Cardiac muscle cell (in vitro differentiated cells and primary cell): ENCODE measurements around the gene RAB40C. TPM values are rescaled to one million over a fixed set of nuclear protein-coding genes. Genes with fewer than 3 reads are reported as not detected.

ENCODE experiments used
- DNase-seq, 2 donors: peaks; one replicate each; pipeline versions ENCODE4 v3.0.0 to v3.0.0-alpha.2; 2010 to 2017; ENCODE audit warnings: low read depth in 1 of 2, low spot score in 1 of 2
- H3K27ac ChIP-seq: fragments of 200-600 bp; sonication (generic); 2 replicates; pipeline ENCODE4 v1.5.1; 2016
- H3K27me3 ChIP-seq: fragments of 200-600 bp; sonication (generic); 2 replicates; pipeline ENCODE4 v1.6.0; 2016; ENCODE audit warnings: control low read depth
- H3K36me3 ChIP-seq: fragments of 200-600 bp; sonication (generic); 2 replicates; pipeline ENCODE4 v1.5.1; 2016; ENCODE audit warnings: control low read depth
- H3K4me1 ChIP-seq: fragments of 200-600 bp; sonication (generic); 2 replicates; pipeline ENCODE4 v1.8.1; 2017; ENCODE audit warnings: low read depth, mild to moderate bottlenecking, mixed run types
- H3K4me3 ChIP-seq: fragments of 200-600 bp; sonication (generic); 2 replicates; pipeline ENCODE4 v1.5.1; 2016; ENCODE audit warnings: mild to moderate bottlenecking
- H3K9me3 ChIP-seq: fragments of 200-600 bp; sonication (generic); 2 replicates; pipeline ENCODE4 v1.5.1; 2017; ENCODE audit warnings: low read depth, mild to moderate bottlenecking, control low read depth
- polyA plus RNA-seq: library from polyadenylated mRNA; unstranded; fragments of >200 nt; fragmentation: Nextera tagmentation; extraction: Ambion mirVana; gene quantifications from 2 replicates; pipeline ENCODE4 v1.2.1, GENCODE V29; 2016
- total RNA-seq: library from RNA; depleted of rRNA; stranded (reverse); fragments of >200 nt; gene quantifications from 2 replicates; pipeline ENCODE4 v1.2.3, GENCODE V29; 2016
- TF ChIP-seq, protein P1 (sequence below): IDR thresholded peaks from 2 replicates; pipeline ENCODE4 v1.5.1; 2012; ENCODE audit warnings: low read depth, mild to moderate bottlenecking, low read length

RAB40C gene
- total and polyA plus RNA-seq, 2 experiments from 2014 or later, result 30.8 to 45.9 TPM

DNA sequence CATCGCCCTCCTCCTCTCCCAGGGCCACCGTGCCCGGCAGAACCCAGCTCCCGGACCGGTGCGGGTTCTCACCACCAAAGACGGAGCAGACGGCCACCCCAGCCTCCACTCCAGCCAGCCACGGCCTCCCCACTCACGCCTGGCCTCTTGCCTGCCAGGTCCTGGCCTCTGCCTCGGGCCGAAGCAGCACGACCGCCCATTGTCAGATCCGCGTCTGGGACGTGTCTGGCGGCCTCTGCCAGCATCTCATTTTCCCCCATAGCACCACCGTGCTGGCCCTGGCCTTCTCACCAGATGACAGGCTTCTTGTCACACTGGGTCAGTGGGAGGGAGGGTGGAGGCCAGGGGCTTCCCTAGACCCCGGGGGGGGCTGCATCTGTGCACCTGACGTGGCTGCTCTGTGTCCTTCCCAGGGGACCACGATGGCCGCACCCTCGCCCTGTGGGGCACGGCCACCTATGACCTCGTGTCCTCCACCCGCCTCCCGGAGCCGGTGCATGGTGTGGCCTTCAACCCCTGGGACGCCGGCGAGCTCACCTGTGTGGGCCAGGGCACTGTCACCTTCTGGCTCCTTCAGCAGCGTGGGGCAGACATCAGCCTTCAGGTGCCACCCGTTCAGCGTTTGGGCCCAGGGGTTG lies 71.4 kb downstream of the RAB40C start:
- Histone ChIP-seq H3K4me3 (no peak overlapping the region), H3K36me3 (no peaks in the 10 kb centered on the region), H3K27me3 (no peaks in the 10 kb centered on the region), H3K4me1 (no peaks in the 10 kb centered on the region), H3K27ac (peak overlapping the region; percentile 1), H3K9me3 (no peaks in the 10 kb centered on the region)
- no peak for DNase-seq
- TF ChIP-seq, protein P1, sequence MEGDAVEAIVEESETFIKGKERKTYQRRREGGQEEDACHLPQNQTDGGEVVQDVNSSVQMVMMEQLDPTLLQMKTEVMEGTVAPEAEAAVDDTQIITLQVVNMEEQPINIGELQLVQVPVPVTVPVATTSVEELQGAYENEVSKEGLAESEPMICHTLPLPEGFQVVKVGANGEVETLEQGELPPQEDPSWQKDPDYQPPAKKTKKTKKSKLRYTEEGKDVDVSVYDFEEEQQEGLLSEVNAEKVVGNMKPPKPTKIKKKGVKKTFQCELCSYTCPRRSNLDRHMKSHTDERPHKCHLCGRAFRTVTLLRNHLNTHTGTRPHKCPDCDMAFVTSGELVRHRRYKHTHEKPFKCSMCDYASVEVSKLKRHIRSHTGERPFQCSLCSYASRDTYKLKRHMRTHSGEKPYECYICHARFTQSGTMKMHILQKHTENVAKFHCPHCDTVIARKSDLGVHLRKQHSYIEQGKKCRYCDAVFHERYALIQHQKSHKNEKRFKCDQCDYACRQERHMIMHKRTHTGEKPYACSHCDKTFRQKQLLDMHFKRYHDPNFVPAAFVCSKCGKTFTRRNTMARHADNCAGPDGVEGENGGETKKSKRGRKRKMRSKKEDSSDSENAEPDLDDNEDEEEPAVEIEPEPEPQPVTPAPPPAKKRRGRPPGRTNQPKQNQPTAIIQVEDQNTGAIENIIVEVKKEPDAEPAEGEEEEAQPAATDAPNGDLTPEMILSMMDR, result no peak

DNA sequence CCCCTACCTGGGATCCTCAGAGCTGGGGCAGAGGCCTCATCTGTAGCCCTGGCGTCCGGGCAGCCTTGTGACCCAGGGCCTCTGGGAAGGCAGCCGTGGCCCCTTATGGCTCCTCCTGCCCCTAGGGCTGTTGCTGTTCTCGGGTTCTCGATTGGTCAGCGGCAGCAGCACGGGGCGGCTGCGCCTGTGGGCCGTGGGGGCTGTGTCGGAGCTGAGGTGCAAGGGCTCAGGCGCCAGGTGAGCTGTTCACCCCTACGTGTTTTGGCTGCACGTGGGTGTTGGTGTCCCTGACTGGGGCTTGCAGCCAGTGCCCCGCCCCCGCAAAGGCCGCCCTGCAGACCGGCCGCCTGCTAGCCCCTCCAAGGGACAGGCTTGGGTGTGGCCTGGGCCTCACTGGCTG lies 72.2 kb downstream of the RAB40C start:
- TF ChIP-seq, protein P1, result no peak
- H3K27ac ChIP-seq, result no peak overlapping the region
- no peaks in the 10 kb centered on the region for H3K27me3 ChIP-seq
- no peak overlapping the region for H3K4me3 ChIP-seq
- H3K4me1 ChIP-seq, result no peaks in the 10 kb centered on the region
- no peaks in the 10 kb centered on the region for H3K9me3 ChIP-seq
- no peaks in the 10 kb centered on the region for H3K36me3 ChIP-seq
- no peak for DNase-seq

DNA sequence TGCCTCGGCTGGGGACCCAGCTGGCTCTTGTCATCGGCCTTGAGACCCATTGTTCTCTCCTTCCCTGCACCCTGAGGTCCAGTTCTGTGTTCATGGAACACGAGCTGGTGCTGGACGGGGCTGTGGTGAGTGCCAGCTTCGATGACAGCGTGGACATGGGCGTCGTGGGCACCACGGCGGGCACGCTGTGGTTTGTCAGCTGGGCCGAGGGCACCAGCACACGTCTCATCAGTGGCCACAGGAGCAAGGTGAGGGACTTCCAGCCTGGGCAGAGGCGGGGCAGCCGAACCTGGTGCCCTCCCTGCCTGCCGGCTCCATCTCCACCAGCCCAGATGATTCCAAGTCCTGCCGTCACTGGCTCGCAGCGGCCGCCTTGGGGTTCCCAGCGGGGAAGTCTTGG lies 72.7 kb downstream of the RAB40C start:
- Histone ChIP-seq H3K4me3 (no peak overlapping the region), H3K4me1 (no peaks in the 10 kb centered on the region), H3K9me3 (no peaks in the 10 kb centered on the region), H3K27me3 (no peaks in the 10 kb centered on the region), H3K36me3 (no peaks in the 10 kb centered on the region), H3K27ac (no peak overlapping the region)
- TF ChIP-seq, protein P1, result no peak
- no peak for DNase-seq

DNA sequence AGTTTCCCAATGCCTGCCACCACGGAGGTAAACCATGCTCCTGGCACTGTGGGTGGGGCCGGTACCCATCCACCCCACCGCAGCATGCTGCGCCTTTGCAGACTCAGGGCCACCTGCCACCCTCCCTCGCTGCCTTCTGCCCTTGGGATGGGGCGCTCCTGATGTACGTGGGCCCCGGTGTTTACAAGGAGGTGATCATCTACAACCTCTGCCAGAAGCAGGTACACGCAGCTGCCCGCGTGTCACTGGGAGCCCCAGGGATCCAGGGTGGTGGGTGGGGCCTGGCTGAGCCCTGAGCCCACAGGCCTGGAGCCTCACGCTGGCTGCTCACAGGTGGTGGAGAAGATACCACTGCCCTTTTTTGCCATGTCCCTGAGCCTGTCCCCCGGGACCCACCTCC lies 76.7 kb downstream of the RAB40C start:
- H3K36me3 ChIP-seq, result peaks cover 22% of the 10 kb centered on the region
- no peaks in the 10 kb centered on the region for H3K9me3 ChIP-seq
- no peak overlapping the region for H3K4me3 ChIP-seq
- TF ChIP-seq, protein P1, result no peak
- no peak overlapping the region for H3K27ac ChIP-seq
- DNase-seq, result no peak
- no peaks in the 10 kb centered on the region for H3K4me1 ChIP-seq
- no peaks in the 10 kb centered on the region for H3K27me3 ChIP-seq

DNA sequence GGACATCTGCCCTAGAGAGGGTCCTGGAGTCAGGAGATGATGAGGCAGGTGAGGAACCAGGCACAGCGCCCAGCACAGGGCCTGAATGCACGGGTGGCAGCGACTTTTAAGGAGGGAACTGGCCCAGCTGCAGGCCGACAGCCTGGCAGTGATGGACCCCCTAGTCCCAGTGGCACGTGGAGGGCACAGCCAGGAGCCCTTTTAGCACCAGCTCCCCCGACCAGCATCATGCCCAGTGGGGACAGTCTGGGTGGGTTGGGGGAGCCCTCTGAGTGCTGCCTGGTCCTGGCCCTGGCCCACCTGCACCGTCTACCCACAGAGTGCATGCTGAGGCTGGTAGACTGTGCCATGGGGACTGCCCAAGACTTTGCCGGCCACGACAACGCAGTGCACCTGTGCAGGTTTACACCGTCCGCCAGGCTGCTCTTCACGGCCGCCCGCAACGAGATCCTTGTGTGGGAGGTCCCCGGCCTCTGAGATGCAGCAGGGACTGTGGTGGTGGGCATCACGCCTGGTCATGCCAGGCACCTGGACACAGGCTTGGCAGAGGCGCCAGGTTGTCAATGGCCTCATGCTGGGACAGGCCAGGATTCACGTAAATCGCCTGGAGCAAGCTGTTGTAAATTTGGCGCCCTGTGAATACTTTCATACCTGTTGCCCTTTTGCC lies 77.4 kb downstream of the RAB40C start:
- Histone ChIP-seq H3K4me3 (no peak overlapping the region), H3K27ac (no peak overlapping the region), H3K27me3 (no peaks in the 10 kb centered on the region), H3K9me3 (no peaks in the 10 kb centered on the region), H3K36me3 (peaks cover 27% of the 10 kb centered on the region), H3K4me1 (no peaks in the 10 kb centered on the region)
- no peak for DNase-seq
- TF ChIP-seq, protein P1, result no peak
